ENCODE data around the gene TMEM39B. TPM values are rescaled to one million over a fixed set of nuclear protein-coding genes. Genes with fewer than 3 reads are reported as not detected.
A peak's percentile ranks its signal among the peaks of the same experiment; 100 is the strongest.

The TMEM39B gene
- total and polyA plus RNA-seq, 2 experiments from 2014 or later, result 10.1 to 17.8 TPM

DNA sequence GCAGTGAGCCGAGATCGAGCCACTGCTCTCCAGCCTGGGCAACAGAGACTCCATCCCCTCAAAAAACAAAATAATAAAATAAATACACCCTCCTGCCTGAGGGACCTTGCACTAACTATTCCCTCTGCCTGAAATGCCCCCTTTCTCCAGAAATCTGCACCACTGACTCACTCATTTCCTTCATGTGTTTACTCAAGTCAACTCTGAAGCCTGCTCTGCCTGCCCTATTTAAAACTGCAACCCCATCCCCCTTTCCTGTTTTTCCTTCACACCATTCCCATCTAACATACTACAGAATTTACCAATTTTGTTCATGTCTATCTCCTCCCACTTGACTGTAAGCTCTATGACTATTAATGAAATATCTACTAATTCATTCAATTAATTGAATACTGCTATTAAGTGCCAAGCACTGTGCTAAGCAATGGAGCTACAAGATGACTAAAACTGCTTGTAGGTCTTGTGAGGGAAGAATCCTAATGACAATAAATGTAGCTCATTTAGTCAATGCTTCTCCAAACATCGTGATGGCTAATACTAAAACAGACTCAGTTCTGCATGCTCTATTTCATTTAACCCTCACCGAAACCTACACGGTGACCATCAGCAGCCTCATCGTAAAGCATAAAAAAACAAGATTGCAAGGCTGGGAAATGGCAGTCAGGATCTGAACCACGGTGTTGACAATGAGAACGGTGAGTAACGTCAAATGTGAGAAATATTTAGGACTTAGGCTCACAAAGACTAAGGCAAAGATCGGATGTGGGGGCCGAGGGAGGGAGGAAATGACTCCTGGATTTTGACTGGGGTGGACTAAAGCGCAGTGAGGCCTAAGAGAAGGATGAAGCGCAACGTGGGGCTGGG is 749 bp upstream of the TMEM39B start:
- Mint-ChIP-seq H3K9me3 (0 out of 3 replicates have a peak, but pooled peaks cover 2% of the 10 kb centered on the region), H3K4me3 (peak overlapping the region; percentile 79), H3K36me3 (ENCODE audit: low read depth) (peaks cover 15% of the 10 kb centered on the region), H3K27ac (peak overlapping the region; percentile 81), H3K4me1 (peaks cover 23% of the 10 kb centered on the region), H3K27me3 (ENCODE audit: insufficient read depth, low read depth, poor library complexity) (peaks cover 26% of the 10 kb centered on the region)
- ATAC-seq (no peak), DNase-seq (ENCODE audit: low spot score) (peak; percentile 32)
- Histone ChIP-seq H3K4me2 (peak overlapping the region; percentile 91), H3K27me3 (ENCODE audit: insufficient read depth) (no peaks in the 10 kb centered on the region), H3K36me3 (ENCODE audit: insufficient read depth) (no peaks in the 10 kb centered on the region; the same call in 1 of the 2 replicates), H4K20me1 (replicated peaks; ENCODE audit: insufficient read depth) (peaks cover 8% of the 10 kb centered on the region), H3K9me2 (ENCODE audit: insufficient read depth) (no peaks in the 10 kb centered on the region), H3K27ac (ENCODE audit: low read depth) (peak overlapping the region; percentile 94), H3K4me3 (peak overlapping the region; percentile 88), H2AFZ (peak overlapping the region; percentile 43; the same call in 1 of the 2 replicates), H3F3A (replicated peaks; ENCODE audit: low read depth) (peaks cover 9% of the 10 kb centered on the region; the same call in 1 of the 2 replicates), H3K4me1 (ENCODE audit: insufficient read depth) (peaks cover 14% of the 10 kb centered on the region), H3K79me2 (replicated peaks; ENCODE audit: insufficient read depth) (peaks cover 13% of the 10 kb centered on the region)
- TF ChIP-seq ZNF114 (CRISPR knock-in tag; IDR thresholded peaks at IDR 0.05) (no peak), ZNF462 (CRISPR knock-in tag; IDR thresholded peaks at IDR 0.05) (no peak), JUNB (IDR thresholded peaks at IDR 0.05; ENCODE audit: unreplicated experiment) (no peak), ETS1 (IDR thresholded peaks at IDR 0.05) (no peak), CREB1 (CRISPR knock-in tag; IDR thresholded peaks at IDR 0.05; ENCODE audit: low read depth) (no peak), NANOG (IDR thresholded peaks at IDR 0.05; ENCODE audit: borderline replicate concordance) (no peak), EZH2phosphoT487 (IDR thresholded peaks at IDR 0.05; ENCODE audit: unreplicated experiment) (no peak), CTCF (conservative IDR thresholded peaks at IDR 0.05; ENCODE audit: low read depth in 2 of 2) (no peak), EZH2 (IDR thresholded peaks at IDR 0.05; ENCODE audit: low read depth, unreplicated experiment) (no peak), STAT1 (IDR thresholded peaks at IDR 0.05; ENCODE audit: unreplicated experiment) (no peak), POLR2AphosphoS5 (IDR thresholded peaks at IDR 0.05; ENCODE audit: low read depth) (no peak), ZNF331 (CRISPR knock-in tag; IDR thresholded peaks at IDR 0.05; ENCODE audit: low read depth) (no peak)
- TF ChIP-seq, protein P1, sequence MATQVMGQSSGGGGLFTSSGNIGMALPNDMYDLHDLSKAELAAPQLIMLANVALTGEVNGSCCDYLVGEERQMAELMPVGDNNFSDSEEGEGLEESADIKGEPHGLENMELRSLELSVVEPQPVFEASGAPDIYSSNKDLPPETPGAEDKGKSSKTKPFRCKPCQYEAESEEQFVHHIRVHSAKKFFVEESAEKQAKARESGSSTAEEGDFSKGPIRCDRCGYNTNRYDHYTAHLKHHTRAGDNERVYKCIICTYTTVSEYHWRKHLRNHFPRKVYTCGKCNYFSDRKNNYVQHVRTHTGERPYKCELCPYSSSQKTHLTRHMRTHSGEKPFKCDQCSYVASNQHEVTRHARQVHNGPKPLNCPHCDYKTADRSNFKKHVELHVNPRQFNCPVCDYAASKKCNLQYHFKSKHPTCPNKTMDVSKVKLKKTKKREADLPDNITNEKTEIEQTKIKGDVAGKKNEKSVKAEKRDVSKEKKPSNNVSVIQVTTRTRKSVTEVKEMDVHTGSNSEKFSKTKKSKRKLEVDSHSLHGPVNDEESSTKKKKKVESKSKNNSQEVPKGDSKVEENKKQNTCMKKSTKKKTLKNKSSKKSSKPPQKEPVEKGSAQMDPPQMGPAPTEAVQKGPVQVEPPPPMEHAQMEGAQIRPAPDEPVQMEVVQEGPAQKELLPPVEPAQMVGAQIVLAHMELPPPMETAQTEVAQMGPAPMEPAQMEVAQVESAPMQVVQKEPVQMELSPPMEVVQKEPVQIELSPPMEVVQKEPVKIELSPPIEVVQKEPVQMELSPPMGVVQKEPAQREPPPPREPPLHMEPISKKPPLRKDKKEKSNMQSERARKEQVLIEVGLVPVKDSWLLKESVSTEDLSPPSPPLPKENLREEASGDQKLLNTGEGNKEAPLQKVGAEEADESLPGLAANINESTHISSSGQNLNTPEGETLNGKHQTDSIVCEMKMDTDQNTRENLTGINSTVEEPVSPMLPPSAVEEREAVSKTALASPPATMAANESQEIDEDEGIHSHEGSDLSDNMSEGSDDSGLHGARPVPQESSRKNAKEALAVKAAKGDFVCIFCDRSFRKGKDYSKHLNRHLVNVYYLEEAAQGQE (IDR thresholded peaks at IDR 0.05; ENCODE audit: unreplicated experiment), result no peak

Measured in GM23338 (cell line).